NCI-H1436 (cell line): Measurements from ENCODE around the gene GPR132.
"Not testable (repeated sequence)": the region's sequence is repeated elsewhere in the genome, so short reads cannot be mapped to it uniquely, and the experiment has no call there.

Experiments
- DNase-seq: peaks from one replicate; lab custom pipeline; 2025; lab: John Stamatoyannopoulos, UW

The GPR132 gene

DNA sequence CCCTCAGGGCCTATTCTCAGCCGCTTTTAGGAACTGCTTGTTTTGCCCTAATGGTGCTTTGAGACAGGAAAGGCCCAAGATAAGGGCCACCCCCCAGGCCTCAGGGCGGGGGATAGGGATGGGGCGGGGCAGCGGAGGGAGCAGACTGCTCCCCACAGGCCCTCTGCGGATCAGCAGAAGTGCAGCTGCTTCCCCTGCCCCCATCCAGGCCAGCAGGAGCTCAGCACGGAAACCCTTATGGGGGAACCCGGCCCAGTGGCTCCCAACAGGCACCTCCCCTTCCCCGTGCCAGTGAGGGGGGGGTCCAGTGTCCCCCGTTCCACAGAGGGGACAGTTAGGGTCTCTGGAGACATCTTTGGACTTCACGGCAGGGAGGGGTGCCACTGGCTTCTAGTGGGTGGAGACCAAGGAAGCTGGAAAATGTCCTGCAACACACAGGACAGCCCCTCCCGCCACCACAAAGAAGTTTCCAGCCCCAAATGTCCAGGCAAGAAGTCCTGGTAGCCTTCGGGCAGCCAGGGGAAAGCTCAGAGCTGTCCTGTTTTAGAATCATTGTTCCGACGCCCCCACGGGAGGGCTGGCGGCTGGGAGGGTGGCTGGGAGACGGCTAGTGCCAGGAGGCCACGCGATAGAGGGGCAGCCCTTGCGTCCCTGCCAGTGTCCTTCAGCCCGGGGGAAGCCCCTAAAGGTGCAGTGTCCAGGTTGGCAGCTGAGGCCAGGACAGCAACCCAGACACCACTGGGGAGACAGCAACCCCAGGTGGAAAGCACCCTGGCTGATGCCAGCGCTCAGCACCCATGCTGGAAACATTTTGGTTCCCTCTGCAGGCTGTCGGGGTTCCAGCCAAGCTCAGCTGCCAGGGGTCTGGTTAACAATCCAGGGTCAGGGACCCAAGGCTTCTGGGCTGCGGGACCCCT is 10.4 kb upstream of the GPR132 start:
- peak; percentile 31 for DNase-seq

DNA sequence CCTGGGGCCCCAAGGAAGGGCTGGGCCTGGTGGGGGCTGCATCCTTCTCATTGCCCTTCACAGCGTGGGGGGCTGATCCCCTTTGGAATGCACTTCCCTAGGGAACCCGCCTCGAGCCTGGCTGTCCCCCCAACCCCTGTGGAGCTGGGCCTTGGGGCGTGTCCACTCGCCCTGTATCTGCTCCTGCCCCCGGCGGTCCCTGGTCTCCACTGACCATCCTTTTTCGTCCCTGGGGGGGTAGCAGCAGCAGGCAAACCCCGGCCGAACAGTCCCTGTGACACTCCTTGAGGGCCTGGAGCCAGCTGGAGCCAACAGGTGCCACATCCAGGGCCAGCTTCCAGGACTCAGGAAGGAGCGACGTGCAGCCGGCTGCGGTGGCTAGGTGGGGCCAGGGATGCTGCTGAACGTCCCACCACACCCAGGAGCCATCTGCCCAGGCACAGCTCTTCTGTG is 9.4 kb upstream of the GPR132 start:
- DNase-seq: no peak

DNA sequence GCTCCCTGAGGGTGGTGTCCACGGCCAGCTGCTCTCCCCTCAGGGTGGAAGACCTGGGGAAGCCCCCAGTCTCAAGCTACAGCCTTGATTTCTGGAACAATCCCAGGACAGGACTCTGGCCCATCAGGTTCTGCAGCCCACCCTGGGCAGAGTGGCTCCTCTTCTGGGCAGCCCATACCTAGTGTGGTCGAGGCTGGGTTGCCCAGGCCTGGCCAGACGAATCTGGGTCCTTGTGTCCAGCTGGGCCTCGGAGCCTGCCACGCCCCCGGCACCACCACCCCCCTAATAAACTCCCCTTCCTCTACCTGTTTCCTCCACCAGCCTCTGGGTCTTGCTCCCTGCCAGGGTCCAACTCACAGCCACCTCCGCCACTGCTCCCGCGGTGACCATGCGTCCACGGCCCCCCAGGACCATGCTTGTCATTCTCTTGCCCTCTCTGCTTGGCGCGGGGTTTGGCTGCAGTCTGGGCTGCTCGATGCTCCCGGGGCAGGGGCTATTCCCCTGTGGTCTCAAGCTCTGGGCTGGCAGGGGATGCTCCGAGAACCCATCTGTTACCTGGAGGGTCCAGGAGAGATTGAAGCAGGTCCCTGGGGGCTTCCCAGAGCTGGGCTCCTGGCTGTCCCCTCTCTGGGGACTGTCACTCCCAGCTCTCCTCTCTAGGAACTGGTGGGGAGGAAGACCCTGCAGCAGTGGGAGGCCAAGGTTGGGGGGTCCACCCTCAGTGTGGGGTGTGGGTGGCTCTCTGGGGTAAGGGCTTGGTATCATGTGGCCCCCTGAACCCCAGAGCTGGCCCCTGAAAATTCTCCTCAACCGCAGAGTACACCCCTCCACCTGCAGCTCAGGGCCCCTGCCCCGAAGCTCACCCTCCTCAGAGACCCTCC is 8.7 kb upstream of the GPR132 start:
- no peak for DNase-seq

DNA sequence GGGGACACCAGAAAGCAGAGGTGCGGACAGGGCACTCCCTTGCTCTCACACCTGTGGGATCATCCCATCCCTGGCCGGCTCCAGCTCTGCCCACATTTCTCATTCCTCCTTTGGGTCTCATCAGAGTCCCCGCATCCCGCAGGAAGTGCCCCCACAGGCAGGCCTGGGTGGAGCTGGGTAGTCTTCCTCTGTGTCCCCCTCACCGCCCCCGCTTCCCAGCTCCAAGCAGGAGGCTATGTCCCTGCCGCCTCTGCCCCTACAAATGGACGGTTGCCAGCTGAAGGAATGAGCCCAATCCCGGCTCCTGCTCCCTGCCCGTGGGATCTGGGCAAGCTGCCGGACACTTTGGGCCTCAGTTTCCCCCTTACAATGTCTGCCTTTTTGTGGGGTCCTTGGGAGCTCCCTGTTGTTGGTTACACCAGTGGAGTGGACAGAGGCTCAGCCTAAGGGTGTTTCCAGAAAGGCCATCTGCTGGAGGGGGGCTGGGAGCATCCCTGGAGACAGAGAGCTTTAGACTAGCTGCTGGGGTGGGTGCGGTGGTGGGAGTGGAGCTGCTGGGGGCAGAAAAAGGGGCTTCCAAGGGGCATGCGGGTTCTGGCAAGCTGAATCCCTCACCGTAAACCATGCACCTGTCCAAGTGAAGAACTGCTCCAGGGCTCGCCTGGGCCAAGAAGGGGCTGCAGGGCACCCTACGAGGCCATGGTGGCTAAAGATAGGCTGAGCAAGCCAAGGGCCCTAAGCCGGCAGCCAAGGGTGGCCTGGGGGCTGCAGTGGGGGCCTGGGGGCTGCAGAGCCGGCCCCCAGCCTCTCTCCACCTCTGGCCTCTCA is 7.9 kb upstream of the GPR132 start:
- no peak for DNase-seq

DNA sequence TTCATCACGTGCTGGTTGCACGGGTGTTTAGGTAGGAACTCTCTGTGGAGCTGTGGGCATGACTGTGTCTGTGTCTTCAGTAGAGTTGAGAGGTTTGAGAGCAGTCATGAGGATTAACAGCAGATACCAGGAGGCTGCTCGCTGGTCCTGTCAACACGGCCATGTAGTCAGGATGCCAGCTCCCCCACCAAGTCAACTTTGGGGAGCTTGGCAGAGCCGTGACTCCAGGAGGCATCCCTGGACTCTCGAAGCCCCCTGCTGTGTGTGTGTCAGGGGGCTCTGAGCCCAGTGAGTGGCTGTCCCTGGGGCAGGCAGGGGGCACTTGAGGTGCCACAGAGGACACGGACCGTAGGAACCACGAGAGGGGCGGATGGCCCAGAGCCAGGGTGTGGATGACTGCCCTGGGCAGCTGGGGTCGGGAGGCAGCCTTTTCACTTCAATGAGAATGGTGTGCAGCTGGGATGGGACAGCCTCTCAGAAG is 7.2 kb upstream of the GPR132 start:
- no peak for DNase-seq

DNA sequence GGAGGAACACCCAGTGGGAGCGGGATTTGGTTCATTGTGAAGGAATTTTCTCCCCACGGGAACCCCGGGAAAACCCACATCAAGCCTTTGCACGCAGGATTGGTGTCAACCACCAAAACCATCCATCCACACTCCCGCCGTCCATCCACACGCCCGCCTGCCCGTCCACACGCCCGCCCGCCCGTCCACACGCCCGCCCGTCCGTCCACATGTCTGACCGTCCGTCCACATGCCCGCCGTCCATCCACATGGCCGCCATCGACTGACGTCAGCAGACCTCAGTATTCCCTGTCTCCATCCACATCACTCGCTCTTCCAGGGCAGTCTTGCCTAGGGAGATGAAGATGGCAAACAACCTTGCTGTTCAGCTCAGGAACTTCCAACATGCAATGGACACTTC is 6.7 kb upstream of the GPR132 start:
- no peak for DNase-seq

DNA sequence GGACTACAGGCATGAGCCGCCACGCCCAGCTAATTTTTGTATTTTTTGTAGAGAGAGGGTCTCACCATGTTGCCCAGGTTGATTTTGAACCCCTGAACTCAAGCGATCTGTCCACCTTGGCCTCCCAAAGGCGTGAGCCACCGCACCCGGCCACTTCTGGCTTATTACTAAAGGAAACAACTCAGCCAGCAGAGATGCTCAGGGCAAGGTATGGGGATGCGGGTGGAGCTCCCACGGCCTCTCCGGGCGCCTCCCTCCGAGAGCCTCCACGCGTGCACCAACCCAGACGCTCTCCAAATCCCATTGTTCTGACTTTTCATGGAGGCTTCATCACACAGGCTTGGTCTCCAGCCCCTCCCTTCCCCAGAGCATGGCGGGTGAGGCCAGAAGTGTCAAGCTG is 6.1 kb upstream of the GPR132 start:
- no peak for DNase-seq

DNA sequence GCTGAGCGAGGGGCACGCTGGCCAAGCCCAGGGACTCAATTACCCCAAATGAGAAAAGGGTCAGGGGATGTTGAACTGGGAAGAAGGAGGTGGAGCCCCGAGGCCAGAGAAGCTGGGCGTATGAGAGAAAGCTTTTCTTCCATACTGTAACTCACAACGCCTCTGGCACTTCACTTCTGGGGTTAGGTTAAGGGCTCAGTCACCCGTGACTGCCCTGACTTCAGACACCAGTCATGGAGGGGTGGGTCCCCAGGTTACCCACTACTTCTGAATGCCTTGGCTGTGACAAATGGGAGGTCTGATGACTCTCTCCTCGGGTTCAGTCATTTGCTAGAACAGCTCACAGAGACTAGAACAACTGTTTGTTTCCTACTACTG is 5.5 kb upstream of the GPR132 start:
- DNase-seq: no peak

DNA sequence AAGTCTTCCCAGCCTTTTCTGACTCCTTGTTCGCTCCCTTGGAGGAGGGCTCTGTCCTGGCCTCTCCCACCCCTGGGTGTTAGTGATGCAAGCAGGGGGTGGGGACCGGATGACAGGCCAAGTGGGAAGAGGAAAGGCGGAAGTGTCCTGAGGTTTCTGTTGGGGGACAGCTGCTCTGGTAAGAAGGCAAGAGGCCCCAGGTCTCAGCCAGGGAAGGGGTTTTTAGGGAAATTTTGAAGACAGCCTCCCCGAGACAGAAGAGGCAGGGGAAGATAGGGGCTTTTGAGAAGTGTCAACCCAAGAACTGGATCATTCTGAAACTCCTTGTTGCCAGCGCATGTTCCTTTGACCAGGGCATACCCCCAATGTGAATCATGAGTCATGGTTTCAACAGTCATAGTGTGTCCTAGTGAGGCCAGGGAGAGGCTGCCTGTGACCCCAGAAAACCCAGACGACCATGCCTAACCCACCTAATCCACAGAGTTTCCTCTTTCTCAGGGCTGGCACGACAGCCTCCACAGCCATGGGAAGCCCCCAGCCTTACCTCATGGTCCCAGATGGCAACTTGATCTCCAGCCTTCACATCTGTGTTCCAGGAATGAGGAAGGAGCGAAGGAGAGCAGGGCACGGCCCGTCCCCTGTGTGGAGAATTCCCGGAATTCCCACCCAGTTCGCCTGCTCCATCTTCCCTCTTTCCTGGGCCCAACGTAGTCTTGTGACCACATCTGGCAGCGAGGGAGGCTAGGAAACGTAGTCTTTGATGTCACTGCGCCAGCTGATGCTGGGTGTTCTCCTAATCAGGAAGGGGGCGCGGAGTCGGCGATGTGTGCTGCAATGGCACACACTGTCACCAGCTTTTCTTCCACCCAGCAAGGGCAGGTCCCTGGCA is 4.9 kb upstream of the GPR132 start:
- no peak for DNase-seq

DNA sequence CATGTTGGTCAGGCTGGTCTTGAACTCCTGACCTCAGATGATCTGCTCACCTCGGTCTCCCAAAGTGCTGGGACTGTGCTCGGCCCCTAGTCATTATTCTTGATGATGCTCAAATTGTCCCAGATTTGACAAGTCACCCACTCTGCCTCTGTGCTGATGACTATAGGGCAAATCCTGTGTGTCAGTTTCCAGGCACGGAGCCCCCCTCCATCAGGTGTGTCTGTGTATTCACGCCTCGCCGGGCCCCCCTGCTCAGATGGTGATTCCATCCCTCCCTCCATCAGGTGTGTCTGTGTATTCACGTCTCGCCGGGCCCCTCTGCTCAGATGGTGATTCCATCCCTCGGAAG is 4.3 kb upstream of the GPR132 start:
- DNase-seq: no peak

DNA sequence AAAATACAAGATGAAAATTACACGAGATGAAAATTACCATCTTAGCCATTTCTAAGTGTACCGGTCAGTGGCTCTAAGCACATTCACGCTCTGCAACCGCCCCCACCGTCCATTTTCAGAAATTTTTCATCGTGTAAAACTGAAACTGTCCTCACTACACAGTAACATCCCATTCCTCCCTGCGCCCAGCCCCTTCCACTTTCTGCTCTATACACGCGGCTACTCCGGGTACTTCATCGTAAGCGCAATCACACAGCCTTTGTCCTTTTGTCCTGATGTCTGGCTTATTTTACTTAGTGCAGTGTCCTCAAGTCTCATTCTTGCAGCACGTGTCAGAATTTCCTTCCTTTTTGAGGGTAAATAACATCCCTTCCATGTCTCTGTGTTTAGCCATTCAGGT is 3.6 kb upstream of the GPR132 start:
- DNase-seq: no peak

DNA sequence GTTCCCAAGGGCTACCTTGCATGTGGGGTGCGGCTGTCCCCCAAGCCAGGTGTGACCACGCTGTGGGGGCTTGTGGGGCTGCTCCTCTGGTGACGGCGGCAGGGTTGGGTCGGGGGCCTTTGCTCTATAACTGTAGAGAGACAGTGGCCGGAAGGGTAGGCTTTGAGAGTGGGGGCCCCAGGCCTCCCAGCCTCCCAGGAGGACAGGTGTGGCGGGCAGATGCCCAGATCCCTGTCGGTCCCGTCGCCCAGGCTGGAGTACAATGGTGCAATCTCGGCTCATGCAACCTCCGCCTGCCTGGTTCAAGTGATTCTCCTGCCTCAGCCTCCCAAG is 2.7 kb upstream of the GPR132 start:
- no peak for DNase-seq

DNA sequence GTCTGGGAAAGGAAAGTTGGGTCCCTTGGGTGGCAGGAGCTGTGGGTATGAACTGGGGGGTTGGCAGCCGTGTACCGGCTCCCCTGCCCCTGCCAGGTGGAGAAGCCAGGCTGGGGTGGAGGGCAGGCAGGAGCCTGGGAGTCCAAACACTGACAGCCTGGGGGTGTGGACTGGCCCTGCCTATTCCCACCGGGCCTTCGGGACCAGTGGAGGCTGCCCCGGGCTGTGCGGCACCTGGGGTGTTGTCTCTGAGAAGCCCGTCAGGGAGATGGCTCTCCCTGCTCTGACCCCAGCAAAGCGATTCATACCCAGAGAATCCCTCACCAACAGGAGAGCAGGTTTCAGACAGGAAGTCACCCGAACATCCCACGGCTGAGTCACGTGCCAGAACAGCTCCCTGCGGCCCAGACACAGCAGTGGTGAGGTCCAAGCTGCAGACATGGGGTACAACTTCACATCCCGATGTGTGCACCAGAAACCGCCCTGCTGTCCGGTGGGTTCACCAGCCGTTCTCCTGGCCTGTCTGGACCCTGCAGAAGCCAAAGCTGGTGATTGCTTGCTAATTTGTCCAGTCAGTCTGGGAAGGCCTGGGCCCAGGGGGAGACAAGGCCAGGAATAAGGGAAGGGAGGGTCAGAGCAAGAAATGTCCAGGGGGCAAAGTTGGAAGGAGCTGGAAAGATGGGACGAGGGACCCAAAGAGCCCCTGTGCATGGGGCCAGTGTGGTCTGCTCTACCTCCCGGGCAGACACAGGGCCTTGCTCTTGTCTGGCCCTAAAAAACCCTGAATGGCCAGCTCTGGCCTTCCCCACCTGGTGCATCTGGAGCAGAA is 2.1 kb upstream of the GPR132 start:
- DNase-seq: no peak

DNA sequence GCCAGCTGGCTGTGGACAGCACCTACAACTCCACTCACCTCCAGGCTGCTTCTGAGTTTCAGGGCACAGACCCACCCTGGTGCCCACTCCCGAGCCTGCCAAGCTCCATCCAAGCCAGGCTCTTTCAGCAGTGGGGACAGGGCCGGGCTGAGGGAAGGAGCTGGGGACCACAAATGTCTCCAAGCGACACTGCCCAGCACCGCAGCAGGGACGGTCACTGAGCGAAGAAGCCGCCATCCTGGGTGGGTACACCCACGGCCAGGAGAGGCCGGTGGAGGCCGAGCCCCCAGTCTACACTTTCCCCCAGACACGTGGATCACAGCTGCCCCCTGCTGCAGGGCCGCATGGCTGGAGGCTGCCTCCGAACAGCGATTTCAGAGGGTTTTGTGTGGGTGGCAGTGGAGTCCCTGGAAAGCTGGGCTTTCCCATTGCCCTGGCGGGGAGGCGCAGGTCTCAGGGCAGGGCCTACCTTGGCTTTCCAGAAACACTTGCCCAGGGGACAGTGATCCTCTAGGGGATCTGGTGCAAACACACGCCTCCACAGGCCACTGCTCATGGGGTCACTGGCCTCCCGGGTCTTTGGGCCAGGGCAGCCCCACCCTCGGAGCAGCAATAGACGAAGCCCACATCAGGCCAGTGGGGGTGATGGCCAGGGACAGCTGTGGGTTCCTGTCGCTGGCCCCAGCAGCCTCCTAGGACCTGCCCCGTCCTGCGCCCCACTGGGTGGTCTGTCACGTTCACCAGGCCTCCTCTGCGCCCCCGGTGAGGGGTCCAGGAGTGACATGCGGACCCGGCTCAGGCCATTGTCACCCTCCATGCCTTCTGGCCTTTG is 1.2 kb upstream of the GPR132 start:
- DNase-seq: no peak

DNA sequence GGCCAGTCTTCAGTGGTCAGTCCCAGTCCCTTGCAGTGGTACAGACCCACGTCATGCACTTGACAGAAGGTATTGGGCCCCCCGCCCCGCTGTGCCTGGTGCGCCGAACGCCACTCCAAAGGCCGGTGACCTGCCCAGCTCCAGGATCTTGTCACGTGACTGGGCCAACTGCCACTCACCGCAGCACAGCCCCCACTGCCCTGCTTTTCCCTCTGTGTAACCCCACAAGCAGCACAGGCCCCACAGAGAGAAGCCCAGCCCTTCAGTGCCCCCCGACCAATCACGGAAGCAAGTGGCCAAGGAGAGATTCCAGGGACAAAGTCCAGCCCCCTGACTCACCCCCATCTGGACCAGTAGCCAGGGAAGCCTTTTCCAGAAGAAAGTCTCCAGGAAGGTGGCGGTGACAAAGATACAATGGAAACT is 498 bp downstream of the GPR132 start:
- DNase-seq: no peak

DNA sequence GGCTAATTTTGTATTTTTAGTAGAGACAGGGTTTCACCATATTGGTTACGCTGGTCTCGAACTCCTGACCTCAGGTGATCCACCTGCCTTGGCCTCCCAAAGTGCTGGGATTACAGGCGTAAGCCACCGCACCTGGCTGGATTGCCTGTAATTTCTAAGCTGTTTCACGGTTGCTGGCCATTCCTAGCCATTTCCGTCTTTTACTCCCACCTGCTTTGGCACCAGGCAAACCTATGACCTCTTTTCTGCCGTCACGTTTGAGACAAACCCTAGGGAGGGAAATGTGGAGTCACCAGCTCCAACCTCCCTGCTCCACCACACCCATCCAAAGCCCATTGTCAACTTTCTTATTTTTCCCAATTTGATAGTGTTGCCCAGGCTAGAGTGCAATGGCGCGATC is 1.2 kb downstream of the GPR132 start:
- no peak for DNase-seq

DNA sequence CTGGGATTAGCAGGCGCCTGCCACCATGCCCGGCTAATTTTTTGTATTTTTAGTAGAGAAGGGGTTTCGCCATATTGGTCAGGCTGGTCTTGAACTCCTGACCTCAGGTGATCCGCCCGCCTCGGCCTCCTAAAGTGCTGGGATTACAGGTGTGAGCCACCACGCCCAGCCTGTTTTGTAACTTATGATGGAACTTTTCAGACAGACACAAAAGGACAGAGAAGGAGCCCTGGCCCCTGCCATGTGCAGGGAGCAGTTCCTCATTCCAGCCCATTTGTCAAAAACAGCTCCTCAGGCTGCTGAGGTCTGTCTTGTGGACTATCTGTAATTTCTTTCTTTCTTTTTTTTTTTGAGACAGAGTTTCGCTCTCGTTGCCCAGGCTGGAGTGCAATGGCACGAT is 1.7 kb downstream of the GPR132 start:
- DNase-seq: not testable (repeated sequence)

DNA sequence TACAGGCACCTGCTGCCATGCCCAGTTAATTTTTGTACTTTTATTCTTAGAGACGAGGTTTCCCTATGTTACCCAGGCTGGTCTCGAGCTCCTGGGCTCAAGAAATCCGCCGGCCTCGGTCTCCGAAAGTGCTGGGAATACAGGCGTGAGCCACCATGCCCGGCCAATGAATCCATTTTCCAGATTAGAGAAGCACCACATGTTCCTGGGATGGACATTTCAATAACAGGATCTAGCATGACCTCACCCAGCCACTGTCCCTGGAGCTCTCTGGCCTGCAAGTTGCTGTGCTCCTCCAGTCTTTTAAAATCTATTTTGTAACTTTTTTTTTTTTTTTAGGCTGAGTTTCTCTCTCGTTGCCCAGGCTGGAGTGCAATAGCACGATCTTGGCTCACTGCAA is 2.2 kb downstream of the GPR132 start:
- no peak for DNase-seq

DNA sequence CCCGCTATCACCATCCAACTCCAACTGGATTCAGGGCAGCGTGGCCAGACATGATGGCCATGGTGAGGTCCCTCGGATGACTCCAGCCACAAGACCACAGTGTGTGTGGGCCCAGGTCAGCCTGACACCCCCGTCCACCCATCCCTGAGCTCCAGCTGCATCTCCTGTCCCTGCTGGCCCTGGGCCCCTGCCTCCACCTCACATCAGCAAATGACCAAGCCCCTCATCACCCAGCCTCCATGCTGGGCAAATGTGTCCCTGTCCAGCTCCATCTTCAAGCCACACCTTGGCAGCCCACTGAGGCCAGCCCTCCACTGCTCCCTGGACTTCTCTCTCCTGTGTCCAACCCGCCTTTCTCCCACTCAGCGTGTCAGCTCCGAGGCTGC is 3.2 kb downstream of the GPR132 start:
- no peak for DNase-seq
